GM21381 (cell line): ENCODE measurements around the gene FARP1.

Source experiments
- ATAC-seq: cut with Tn5 transposase; IDR thresholded peaks from one replicate; pipeline ENCODE4 v1.9.1; 2021; ENCODE audit warnings: mild to moderate bottlenecking, moderate library complexity; ENCODE audit not compliant: unreplicated experiment

Gene FARP1

DNA sequence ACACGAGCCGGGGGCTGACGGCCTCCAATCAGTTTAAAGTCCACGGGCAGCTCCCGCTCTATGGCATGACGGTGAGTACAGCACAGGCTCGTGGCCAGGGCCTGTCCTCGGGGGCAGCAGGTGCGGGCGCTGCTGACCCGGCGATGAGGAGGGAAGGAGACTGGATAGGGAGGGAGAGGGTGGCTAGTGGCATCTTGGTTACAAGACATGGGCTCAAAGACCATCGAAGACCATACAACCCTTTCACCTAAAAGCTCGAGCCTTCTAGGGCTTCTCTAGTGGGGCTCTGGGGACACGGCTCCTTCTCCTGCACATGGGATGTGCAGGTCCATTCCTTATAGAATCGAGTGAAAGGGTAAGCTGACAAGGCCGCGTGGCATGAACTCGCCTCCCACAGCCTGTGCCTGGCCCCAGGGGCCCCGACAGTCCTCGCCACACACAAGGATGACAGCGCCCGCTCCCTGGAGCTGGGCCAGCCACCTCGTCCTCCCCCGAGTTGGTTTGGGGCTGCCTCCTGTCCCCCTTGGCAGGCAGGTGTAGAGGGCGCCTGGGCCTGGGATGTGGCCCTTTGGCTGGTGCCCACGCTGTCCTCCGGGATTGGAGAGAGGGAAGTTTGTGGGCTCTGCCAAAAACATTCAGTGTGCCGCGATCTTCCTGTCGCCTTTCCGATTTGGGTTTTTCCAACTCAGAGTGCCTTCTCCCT is 296.4 kb downstream of the FARP1 start:
- ATAC-seq, result no peak

- ATAC-seq, result no peak
Measured at GRCh38 chr13:98439896-98440295, 297.0 kb downstream of the FARP1 start.

- no peak for ATAC-seq
Measured at GRCh38 chr13:98440390-98441055, 297.6 kb downstream of the FARP1 start.

DNA sequence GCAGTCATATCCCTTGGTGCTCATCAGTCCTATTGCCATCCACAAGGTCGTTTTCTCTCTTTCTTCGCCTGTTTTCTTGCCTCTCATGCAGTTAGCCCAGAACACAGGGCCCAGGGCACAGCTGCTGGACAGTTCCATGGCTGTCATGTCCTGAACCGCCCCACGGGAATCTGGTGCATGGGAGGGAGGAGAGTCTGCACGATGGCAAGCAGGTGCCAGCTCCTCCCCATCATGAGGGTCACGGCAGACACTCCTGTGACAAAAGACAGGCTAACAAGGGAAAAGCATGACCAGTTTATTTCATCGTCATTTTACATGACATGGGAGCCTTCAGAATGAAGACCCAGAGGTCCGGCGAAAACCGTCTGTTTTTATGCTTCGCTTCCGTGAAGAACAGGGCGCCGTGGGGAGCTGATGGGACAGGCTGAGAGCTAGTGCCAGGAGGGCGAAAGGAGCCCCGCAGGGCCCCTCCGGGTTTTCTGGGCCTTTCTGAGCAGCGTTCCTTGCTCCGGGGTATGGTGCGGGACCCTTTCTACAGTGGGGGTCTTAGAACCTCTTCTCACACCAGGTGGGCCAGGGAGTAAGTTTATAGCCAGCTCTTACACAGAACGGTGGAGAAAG is 298.3 kb downstream of the FARP1 start:
- ATAC-seq, result no peak

GRCh38 chr13:98442391-98443230 is 299.7 kb downstream of the FARP1 start:
- ATAC-seq, result no peak

GRCh38 chr13:98443329-98443728 is 300.4 kb downstream of the FARP1 start:
- no peak for ATAC-seq

GRCh38 chr13:98443800-98444325 is 301.0 kb downstream of the FARP1 start:
- ATAC-seq, result no peak

- ATAC-seq, result no peak
Measured at GRCh38 chr13:98444381-98444780, 301.5 kb downstream of the FARP1 start.

GRCh38 chr13:98445340-98446233 is 302.7 kb downstream of the FARP1 start:
- peak; percentile 94 for ATAC-seq

DNA sequence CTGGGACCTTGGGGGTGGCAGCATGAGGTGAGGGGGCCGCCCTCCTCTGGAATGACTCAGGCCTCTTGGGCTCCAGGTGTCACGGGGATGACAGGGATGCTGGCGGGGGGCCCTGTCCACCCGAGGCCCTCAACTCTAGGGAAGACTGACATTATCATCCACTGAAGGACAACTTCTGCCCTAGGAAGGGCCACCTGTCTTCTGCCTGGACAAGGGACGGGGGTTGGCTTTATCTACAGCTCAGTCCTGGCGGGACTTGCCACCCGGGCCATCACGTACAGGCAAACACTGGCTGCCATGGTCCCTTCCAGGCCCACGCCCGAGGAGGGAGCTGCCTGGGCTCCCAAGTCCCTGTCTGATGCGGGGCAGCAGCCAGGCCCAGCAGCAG is 303.3 kb downstream of the FARP1 start:
- ATAC-seq, result no peak

- ATAC-seq, result no peak
Measured at GRCh38 chr13:98447130-98447529, 304.2 kb downstream of the FARP1 start.

DNA sequence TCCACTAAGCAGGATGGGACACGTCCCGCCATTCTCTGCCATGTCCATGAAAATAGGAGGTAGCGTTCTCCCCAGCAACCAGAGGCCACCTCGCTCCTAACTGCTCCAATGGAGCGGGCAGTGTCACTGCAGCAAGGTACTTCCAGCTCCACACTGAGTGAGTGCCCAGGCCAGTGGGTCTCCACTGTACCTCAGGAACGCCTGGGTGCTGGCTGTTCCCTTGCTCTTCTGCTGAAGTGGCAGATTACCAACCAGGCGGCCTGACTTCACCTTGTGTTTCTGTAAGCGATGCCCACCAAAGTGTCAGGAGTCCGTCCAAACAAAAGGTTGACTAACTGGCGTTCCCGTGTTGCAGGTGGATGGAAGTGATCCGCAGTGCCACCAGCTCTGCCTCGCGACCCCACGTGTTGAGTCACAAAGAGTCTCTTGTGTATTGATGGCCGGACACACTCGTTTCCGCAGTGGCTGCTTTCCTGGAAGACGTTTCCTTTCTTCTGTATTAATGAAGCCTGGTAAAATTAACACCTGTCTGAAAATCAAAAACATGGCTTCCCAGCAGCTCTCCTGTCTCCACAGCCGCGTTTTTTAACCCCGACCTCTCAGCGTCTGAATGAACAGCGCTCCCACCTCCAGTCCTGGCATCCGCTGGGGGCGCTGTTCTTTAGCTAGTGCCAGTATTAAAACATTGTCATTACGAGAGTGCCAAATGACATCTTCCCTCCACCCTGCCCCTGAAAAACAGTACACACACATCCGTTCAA is 305.2 kb downstream of the FARP1 start:
- no peak for ATAC-seq

DNA sequence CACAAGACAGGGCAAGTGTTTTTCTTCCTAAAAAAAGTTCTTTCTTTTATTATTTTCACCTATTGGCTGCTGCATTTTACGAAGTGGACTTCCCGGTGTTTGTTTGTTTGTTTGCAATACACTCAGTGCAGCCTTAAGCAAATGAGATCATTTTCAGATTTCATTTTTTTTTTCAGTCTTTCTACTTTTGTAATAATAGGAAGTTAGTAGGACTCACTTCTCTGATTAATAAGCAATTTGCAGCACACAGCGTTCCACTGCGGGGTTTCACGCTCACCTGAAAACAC is 305.7 kb downstream of the FARP1 start:
- no peak for ATAC-seq

DNA sequence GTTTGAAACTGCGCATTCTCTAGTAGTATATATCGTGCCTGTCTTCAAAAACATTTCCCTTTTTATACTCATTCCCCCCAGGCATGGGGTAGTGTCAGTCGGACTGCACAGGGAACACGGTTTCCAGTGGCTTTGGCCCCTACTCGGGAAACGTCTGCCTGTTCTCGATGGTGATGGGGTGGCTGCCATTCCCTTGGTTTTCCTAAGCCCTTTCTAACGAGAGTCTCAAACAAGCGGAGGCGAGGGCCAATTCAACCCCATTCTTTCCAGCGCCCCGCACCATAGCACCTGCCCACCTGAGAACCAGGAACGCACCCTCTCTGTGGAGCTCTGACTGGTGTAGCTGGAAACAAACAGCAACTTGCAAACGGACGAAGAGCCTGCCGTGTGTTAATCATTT is 306.4 kb downstream of the FARP1 start:
- no peak for ATAC-seq

DNA sequence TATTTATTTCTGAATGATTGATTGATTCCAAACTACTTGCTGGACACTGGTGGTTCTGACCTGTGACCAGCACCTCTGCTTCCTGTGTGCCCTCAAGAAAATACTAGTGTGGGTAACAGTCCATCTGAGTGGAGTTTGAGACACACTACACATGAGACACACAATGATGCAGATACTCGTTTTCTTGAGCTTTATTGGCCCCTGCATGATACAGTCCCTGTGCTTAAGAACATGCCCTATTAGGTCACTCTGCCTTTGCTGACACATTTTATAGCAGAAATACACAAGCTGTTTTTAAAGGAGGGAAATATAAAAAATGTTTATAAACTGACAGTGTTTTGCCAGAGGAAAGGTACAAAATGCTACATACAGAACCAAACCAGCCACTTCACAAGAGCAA is 307.1 kb downstream of the FARP1 start:
- no peak for ATAC-seq

GRCh38 chr13:98450539-98451111 is 307.7 kb downstream of the FARP1 start:
- no peak for ATAC-seq

- no peak for ATAC-seq
Measured at GRCh38 chr13:98451676-98452470, 309.0 kb downstream of the FARP1 start.
